SK-N-SH (cell line): ENCODE measurements around the gene SLCO3A1. TPM values are rescaled to one million over a fixed set of nuclear protein-coding genes. Genes with fewer than 3 reads are reported as not detected.

Experiments
- CTCF ChIA-PET: fragments of 300-600, 350-600 bp; formaldehyde crosslinking; extraction: SDS; loops from one replicate; lab custom pipeline; 2021; lab: Yijun Ruan, JAX
- POLR2A ChIA-PET: fragments of 350-600 bp; sonication (Branson Sonifier 250); formaldehyde crosslinking; extraction: SDS; loops from one replicate; lab custom pipeline; 2020; ENCODE audit warnings: antibody characterized with exemption, inconsistent platforms; lab: Yijun Ruan, JAX
- DNase-seq: peaks from one replicate; pipeline ENCODE4 v3.0.0; 2012
- H2AFZ ChIP-seq: fragments of 200-600 bp; sonication (generic); 2 replicates; pipeline ENCODE4 v1.8.1; 2016; ENCODE audit warnings: antibody characterized with exemption, mild to moderate bottlenecking, low read depth
- H3F3A ChIP-seq: fragments of 200-600 bp; sonication (generic); replicated peaks from 2 replicates; pipeline ENCODE3; 2016; ENCODE audit warnings: antibody characterized with exemption, mild to moderate bottlenecking; ENCODE audit not compliant: insufficient read depth
- H3K27ac ChIP-seq, 2 experiments: fragments of 200-500 bp in 1 of 2; fragments of 200-600 bp in 1 of 2; sonication (Bioruptor generic) in 1 of 2; sonication (generic), shearing (Covaris generic) in 1 of 2; 2 replicates each; pipeline versions ENCODE4 v1.5.1 to v1.6.1; 2014 to 2016; ENCODE audit warnings: low read depth in 2 of 2, inconsistent platforms in 1 of 2, low read length in 1 of 2, mild to moderate bottlenecking in 1 of 2, mixed read lengths in 1 of 2
- H3K27me3 ChIP-seq: fragments of 200-600 bp; sonication (generic), shearing (Covaris generic); 2 replicates; pipeline ENCODE4 v1.6.1; 2016; ENCODE audit warnings: mixed run types; ENCODE audit not compliant: insufficient read depth
- H3K36me3 ChIP-seq, 2 experiments: fragments of 200-500 bp in 1 of 2; fragments of 200-600 bp in 1 of 2; sonication (Bioruptor generic) in 1 of 2; sonication (generic) in 1 of 2; replicated peaks in 1 of 2; 2 replicates each; pipeline versions ENCODE3 to v1.5.1; 2014 to 2016; ENCODE audit warnings: low read length in 1 of 2, mild to moderate bottlenecking in 1 of 2; ENCODE audit not compliant: insufficient read depth in 2 of 2, control insufficient read depth in 1 of 2
- H3K4me1 ChIP-seq, 2 experiments: fragments of 200-500 bp in 1 of 2; fragments of 200-600 bp in 1 of 2; sonication (Bioruptor generic) in 1 of 2; sonication (generic), shearing (Covaris generic) in 1 of 2; 2 replicates each; pipeline versions ENCODE4 v1.5.1 to v1.6.1; 2014 to 2016; ENCODE audit warnings: low read depth in 1 of 2, low read length in 1 of 2, mixed run types in 1 of 2; ENCODE audit not compliant: insufficient read depth in 2 of 2, control insufficient read depth in 1 of 2
- H3K4me2 ChIP-seq: fragments of 200-600 bp; sonication (generic), shearing (Covaris generic); 2 replicates; pipeline ENCODE4 v1.6.1; 2017; ENCODE audit warnings: mixed run types
- H3K4me3 ChIP-seq, 2 experiments: fragments of 200-500 bp in 1 of 2; fragments of 200-600 bp in 1 of 2; sonication (Bioruptor generic) in 1 of 2; sonication (generic), shearing (Covaris generic) in 1 of 2; 2 replicates each; pipeline versions ENCODE4 v1.5.1 to v1.8.1; 2014 to 2016; ENCODE audit warnings: low read depth in 2 of 2, inconsistent platforms in 1 of 2, low read length in 1 of 2, mild to moderate bottlenecking in 1 of 2, mixed read lengths in 1 of 2, moderate library complexity in 1 of 2
- H3K79me2 ChIP-seq: fragments of 200-600 bp; sonication (generic); 2 replicates; pipeline ENCODE4 v1.8.1; 2017; ENCODE audit warnings: mild to moderate bottlenecking; ENCODE audit not compliant: insufficient read depth
- H3K9ac ChIP-seq: fragments of 200-600 bp; sonication (generic); 2 replicates; pipeline ENCODE4 v1.6.1; 2017; ENCODE audit warnings: mixed run types
- H3K9me2 ChIP-seq: fragments of 200-600 bp; sonication (generic); 2 replicates; pipeline ENCODE4 v1.6.1; 2017; ENCODE audit warnings: mixed run types
- H3K9me3 ChIP-seq: fragments of 200-600 bp; sonication (generic); 2 replicates; pipeline ENCODE4 v1.6.1; 2017; ENCODE audit warnings: mixed run types, mild to moderate bottlenecking, moderate library complexity
- H4K20me1 ChIP-seq: fragments of 200-600 bp; sonication (generic); 2 replicates; pipeline ENCODE4 v1.6.1; 2017; ENCODE audit warnings: mild to moderate bottlenecking, mixed run types; ENCODE audit not compliant: insufficient read depth
- EP300 ChIP-seq, 2 experiments: IDR thresholded peaks; 2 replicates each; pipeline versions ENCODE4 v1.4.0 to v1.6.1; 2012; ENCODE audit warnings: borderline replicate concordance in 1 of 2, low read depth in 1 of 2, low read length in 1 of 2
- GABPA ChIP-seq: IDR thresholded peaks from 2 replicates; pipeline ENCODE4 v1.4.0; 2012; ENCODE audit warnings: low read depth, mild to moderate bottlenecking
- GATA2 ChIP-seq: sonication (generic); formaldehyde crosslinking; IDR thresholded peaks from 2 replicates; pipeline ENCODE4 v1.5.0; 2020; ENCODE audit warnings: mild to moderate bottlenecking, missing genetic modification reagents
- JUND ChIP-seq: IDR thresholded peaks from 2 replicates; pipeline ENCODE4 v1.4.0; 2012
- MXI1 ChIP-seq: IDR thresholded peaks from 2 replicates; pipeline ENCODE4 v1.6.1; 2012; ENCODE audit warnings: mild to moderate bottlenecking, low read depth, low read length, improper control_type of control experiment
- RFX5 ChIP-seq: IDR thresholded peaks from 2 replicates; pipeline ENCODE4 v1.6.1; 2012; ENCODE audit warnings: mild to moderate bottlenecking, improper control_type of control experiment, low read length
- TCF12 ChIP-seq: IDR thresholded peaks from 2 replicates; pipeline ENCODE4 v1.4.0; 2012
- TEAD4 ChIP-seq: IDR thresholded peaks from 2 replicates; pipeline ENCODE4 v1.4.0; 2012; ENCODE audit warnings: mild to moderate bottlenecking, borderline replicate concordance; ENCODE audit not compliant: insufficient read depth
- YY1 ChIP-seq: IDR thresholded peaks from 2 replicates; pipeline ENCODE4 v1.4.0; 2012; ENCODE audit warnings: low read depth, mild to moderate bottlenecking
- WGBS: methylation state at CpG from one replicate; pipeline ENCODE4 v1.1.6; 2017; ENCODE audit warnings: low lambda C conversion rate; 5-methylcytosine and 5-hydroxymethylcytosine counted together
- polyA plus RNA-seq, 3 experiments: library from polyadenylated mRNA; depleted of rRNA; stranded (reverse); fragments of >200 nt; gene quantifications; 2 replicates each; pipeline ENCODE4 v1.2.3, GENCODE V29; 2012
- TF ChIP-seq, protein P1 (sequence below): fragments of 200-600 bp; sonication (generic); IDR thresholded peaks from 2 replicates; pipeline ENCODE4 v1.6.1; 2017; ENCODE audit warnings: antibody characterized with exemption, mild to moderate bottlenecking, moderate library complexity
- TF ChIP-seq, protein P2 (sequence below): IDR thresholded peaks from 2 replicates; pipeline ENCODE4 v1.4.0; 2012; ENCODE audit warnings: low read depth
- TF ChIP-seq, protein P3 (sequence below): IDR thresholded peaks from 2 replicates; pipeline ENCODE4; 2012
- TF ChIP-seq, protein P4 (sequence below): IDR thresholded peaks from 2 replicates; pipeline ENCODE4 v1.6.1; 2012; ENCODE audit warnings: mild to moderate bottlenecking, low read depth, low read length, moderate library complexity
- TF ChIP-seq, protein P5 (sequence below): fragments of 150-350 bp; IDR thresholded peaks from 2 replicates; pipeline ENCODE4 v1.6.1; 2017; ENCODE audit warnings: antibody characterized with exemption, low read length, low read depth, borderline replicate concordance

Gene SLCO3A1
- polyA plus RNA-seq, 1 of the 3 experiments (the other 2 are of a cell fraction): 19.7 TPM

DNA sequence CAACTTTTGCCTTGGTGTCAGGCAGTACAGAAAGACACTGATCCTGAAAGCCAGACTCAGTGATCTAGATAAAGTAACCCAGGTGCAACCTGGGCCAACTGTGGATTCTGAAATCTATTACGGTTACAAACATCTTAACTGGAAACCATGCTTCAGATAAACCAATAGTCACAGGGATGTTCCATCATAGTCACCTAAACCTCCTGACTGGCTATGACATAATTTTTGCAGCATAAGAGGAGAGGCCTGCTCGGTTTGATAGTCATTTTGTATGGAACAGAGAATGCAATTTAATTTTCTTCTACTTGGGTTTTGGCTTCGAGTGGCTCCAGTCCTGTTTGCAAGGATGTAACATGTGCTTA is 3.7 kb downstream of the SLCO3A1 start (continued):
- TF ChIP-seq, protein P1, sequence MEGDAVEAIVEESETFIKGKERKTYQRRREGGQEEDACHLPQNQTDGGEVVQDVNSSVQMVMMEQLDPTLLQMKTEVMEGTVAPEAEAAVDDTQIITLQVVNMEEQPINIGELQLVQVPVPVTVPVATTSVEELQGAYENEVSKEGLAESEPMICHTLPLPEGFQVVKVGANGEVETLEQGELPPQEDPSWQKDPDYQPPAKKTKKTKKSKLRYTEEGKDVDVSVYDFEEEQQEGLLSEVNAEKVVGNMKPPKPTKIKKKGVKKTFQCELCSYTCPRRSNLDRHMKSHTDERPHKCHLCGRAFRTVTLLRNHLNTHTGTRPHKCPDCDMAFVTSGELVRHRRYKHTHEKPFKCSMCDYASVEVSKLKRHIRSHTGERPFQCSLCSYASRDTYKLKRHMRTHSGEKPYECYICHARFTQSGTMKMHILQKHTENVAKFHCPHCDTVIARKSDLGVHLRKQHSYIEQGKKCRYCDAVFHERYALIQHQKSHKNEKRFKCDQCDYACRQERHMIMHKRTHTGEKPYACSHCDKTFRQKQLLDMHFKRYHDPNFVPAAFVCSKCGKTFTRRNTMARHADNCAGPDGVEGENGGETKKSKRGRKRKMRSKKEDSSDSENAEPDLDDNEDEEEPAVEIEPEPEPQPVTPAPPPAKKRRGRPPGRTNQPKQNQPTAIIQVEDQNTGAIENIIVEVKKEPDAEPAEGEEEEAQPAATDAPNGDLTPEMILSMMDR: no peak
- TF ChIP-seq JUND: no peak
- TF ChIP-seq TCF12: no peak

DNA sequence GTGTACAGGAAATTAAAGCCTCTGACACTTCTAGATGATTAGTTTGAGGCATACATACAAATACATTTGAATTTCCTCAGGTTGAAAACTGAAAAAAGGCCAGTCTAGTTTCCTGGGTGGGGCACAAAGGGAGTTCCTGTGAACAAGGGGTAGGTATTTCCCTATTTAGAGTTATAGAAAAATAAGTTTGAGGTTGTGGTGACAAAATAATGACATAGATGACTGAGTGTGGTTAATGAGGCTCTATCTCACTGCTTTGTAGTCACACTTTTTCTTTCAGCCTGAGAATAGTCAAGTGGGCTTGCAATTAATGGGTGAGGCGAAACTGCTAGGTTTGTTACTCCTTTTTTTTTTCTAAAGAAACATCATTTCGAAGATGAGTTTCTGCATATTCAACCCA is 4.3 kb downstream of the SLCO3A1 start:
- no peaks in the 10 kb centered on the region for H3F3A ChIP-seq
- no peak for DNase-seq
- peaks cover 9% of the 10 kb centered on the region for H4K20me1 ChIP-seq
- no peak overlapping the region for H3K27ac ChIP-seq
- H3K4me1 ChIP-seq: peaks cover 10 to 29% of the 10 kb centered on the region in 2 experiments
- H3K9me2 ChIP-seq: no peaks in the 10 kb centered on the region
- ChIA-PET POLR2A (no interaction called here), CTCF (interaction anchor here (3.8 kb wide), 1 partner anchor 220 kb away, joined by 19 read pairs; no protein-coding TSS in a partner anchor)
- H3K79me2 ChIP-seq: peaks cover 62% of the 10 kb centered on the region
- no peaks in the 10 kb centered on the region for H3K9me3 ChIP-seq
- H3K27me3 ChIP-seq: no peaks in the 10 kb centered on the region
- no peak overlapping the region for H2AFZ ChIP-seq
- TF ChIP-seq, protein P2, sequence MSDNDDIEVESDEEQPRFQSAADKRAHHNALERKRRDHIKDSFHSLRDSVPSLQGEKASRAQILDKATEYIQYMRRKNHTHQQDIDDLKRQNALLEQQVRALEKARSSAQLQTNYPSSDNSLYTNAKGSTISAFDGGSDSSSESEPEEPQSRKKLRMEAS: no peak
- TF ChIP-seq, protein P1: no peak
- no peak for TF ChIP-seq GABPA
- no peak for TF ChIP-seq GATA2 (CRISPR knock-in tag)
- no peak for TF ChIP-seq JUND
- TF ChIP-seq EP300 (IDR thresholded peaks at IDR 0.05; ENCODE audit: borderline replicate concordance in 1 of 2, low read depth in 1 of 2, low read length in 1 of 2): no peak
- TF ChIP-seq, protein P3, sequence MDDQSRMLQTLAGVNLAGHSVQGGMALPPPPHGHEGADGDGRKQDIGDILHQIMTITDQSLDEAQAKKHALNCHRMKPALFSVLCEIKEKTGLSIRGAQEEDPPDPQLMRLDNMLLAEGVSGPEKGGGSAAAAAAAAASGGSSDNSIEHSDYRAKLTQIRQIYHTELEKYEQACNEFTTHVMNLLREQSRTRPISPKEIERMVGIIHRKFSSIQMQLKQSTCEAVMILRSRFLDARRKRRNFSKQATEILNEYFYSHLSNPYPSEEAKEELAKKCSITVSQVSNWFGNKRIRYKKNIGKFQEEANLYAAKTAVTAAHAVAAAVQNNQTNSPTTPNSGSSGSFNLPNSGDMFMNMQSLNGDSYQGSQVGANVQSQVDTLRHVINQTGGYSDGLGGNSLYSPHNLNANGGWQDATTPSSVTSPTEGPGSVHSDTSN: no peak
- TF ChIP-seq, protein P4, sequence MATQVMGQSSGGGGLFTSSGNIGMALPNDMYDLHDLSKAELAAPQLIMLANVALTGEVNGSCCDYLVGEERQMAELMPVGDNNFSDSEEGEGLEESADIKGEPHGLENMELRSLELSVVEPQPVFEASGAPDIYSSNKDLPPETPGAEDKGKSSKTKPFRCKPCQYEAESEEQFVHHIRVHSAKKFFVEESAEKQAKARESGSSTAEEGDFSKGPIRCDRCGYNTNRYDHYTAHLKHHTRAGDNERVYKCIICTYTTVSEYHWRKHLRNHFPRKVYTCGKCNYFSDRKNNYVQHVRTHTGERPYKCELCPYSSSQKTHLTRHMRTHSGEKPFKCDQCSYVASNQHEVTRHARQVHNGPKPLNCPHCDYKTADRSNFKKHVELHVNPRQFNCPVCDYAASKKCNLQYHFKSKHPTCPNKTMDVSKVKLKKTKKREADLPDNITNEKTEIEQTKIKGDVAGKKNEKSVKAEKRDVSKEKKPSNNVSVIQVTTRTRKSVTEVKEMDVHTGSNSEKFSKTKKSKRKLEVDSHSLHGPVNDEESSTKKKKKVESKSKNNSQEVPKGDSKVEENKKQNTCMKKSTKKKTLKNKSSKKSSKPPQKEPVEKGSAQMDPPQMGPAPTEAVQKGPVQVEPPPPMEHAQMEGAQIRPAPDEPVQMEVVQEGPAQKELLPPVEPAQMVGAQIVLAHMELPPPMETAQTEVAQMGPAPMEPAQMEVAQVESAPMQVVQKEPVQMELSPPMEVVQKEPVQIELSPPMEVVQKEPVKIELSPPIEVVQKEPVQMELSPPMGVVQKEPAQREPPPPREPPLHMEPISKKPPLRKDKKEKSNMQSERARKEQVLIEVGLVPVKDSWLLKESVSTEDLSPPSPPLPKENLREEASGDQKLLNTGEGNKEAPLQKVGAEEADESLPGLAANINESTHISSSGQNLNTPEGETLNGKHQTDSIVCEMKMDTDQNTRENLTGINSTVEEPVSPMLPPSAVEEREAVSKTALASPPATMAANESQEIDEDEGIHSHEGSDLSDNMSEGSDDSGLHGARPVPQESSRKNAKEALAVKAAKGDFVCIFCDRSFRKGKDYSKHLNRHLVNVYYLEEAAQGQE: no peak
- TF ChIP-seq MXI1: no peak
- no peak for TF ChIP-seq TEAD4
- TF ChIP-seq, protein P5, sequence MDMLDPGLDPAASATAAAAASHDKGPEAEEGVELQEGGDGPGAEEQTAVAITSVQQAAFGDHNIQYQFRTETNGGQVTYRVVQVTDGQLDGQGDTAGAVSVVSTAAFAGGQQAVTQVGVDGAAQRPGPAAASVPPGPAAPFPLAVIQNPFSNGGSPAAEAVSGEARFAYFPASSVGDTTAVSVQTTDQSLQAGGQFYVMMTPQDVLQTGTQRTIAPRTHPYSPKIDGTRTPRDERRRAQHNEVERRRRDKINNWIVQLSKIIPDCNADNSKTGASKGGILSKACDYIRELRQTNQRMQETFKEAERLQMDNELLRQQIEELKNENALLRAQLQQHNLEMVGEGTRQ: no peak
- TF ChIP-seq YY1: no peak
- TF ChIP-seq RFX5: no peak
- H3K36me3 ChIP-seq: no peaks in the 10 kb centered on the region
- 89% methylated on average over 2 of the region's 2 CpGs for WGBS
- H3K4me2 ChIP-seq: no peak overlapping the region
- no peak overlapping the region for H3K4me3 ChIP-seq
- no peak overlapping the region for H3K9ac ChIP-seq
